ENCODE data around the gene FRMD3. TPM values are rescaled to one million over a fixed set of nuclear protein-coding genes. Genes with fewer than 3 reads are reported as not detected.
"Not testable (repeated sequence)": the region's sequence is repeated elsewhere in the genome, so short reads cannot be mapped to it uniquely, and the experiment has no call there.

Gene FRMD3
- total RNA-seq, 2 donors from 2014 or later = 0.43 to 0.59 TPM

GRCh38 chr9:83544002-83544698 is 5.9 kb upstream of the FRMD3 start:
- H3K9me3 Mint-ChIP-seq = no peaks in the 10 kb centered on the region
- H3K36me3 Mint-ChIP-seq = no peaks in the 10 kb centered on the region
- peaks cover 11 to 21% of the 10 kb centered on the region in 2 donors for H3K27me3 Mint-ChIP-seq
- no peaks in the 10 kb centered on the region for H3K4me1 Mint-ChIP-seq (ENCODE audit: low read depth in 2 of 2)
- H3K27ac Mint-ChIP-seq = no peak overlapping the region
- ATAC-seq (peak; percentile 60 to 68), DNase-seq (ENCODE audit: low spot score) (no peak)
- no peak overlapping the region for H3K4me3 Mint-ChIP-seq

GRCh38 chr9:83538890-83539238 is 663 bp upstream of the FRMD3 start:
- no peak for ATAC-seq

GRCh38 chr9:83537331-83538171 is 650 bp downstream of the FRMD3 start:
- H3K4me1 Mint-ChIP-seq (ENCODE audit: low read depth in 2 of 2) = no peaks in the 10 kb centered on the region
- no peaks in the 10 kb centered on the region for H3K36me3 Mint-ChIP-seq
- no peak overlapping the region for H3K27ac Mint-ChIP-seq
- H3K4me3 Mint-ChIP-seq = no peak overlapping the region
- ATAC-seq (no peak), DNase-seq (ENCODE audit: low spot score) (no peak)
- H3K27me3 Mint-ChIP-seq = peaks cover 29 to 41% of the 10 kb centered on the region in 2 donors
- no peaks in the 10 kb centered on the region for H3K9me3 Mint-ChIP-seq

More at GRCh38 chr9:83538890-83539238, 663 bp upstream of the FRMD3 start:
- Mint-ChIP-seq H3K27me3 (peaks cover 28 to 41% of the 10 kb centered on the region in 2 donors), H3K36me3 (no peaks in the 10 kb centered on the region), H3K27ac (no peak overlapping the region), H3K9me3 (no peaks in the 10 kb centered on the region), H3K4me3 (no peak overlapping the region), H3K4me1 (ENCODE audit: low read depth in 2 of 2) (no peaks in the 10 kb centered on the region)
- no peak for DNase-seq (ENCODE audit: low spot score)

GRCh38 chr9:83536332-83536731 is 1.9 kb downstream of the FRMD3 start:
- Mint-ChIP-seq H3K4me3 (no peak overlapping the region), H3K4me1 (ENCODE audit: low read depth in 2 of 2) (no peaks in the 10 kb centered on the region), H3K36me3 (no peaks in the 10 kb centered on the region), H3K27me3 (peaks cover 32 to 39% of the 10 kb centered on the region in 2 donors), H3K27ac (no peak overlapping the region), H3K9me3 (no peaks in the 10 kb centered on the region)
- ATAC-seq = no peak
- no peak for DNase-seq (ENCODE audit: low spot score)

- Mint-ChIP-seq H3K9me3 (no peaks in the 10 kb centered on the region), H3K27me3 (peaks cover 27 to 35% of the 10 kb centered on the region in 2 donors), H3K36me3 (no peaks in the 10 kb centered on the region), H3K4me3 (no peak overlapping the region), H3K27ac (no peak overlapping the region), H3K4me1 (ENCODE audit: low read depth in 2 of 2) (no peaks in the 10 kb centered on the region)
- DNase-seq (ENCODE audit: low spot score) (no peak), ATAC-seq (no peak)
Measured at GRCh38 chr9:83535736-83536135, 2.5 kb downstream of the FRMD3 start.

- Mint-ChIP-seq H3K9me3 (no peaks in the 10 kb centered on the region), H3K4me3 (no peak overlapping the region), H3K36me3 (no peaks in the 10 kb centered on the region), H3K27ac (no peak overlapping the region), H3K27me3 (peaks cover 14 to 21% of the 10 kb centered on the region in 2 donors), H3K4me1 (ENCODE audit: low read depth in 2 of 2) (no peaks in the 10 kb centered on the region)
- no peak for ATAC-seq
- no peak for DNase-seq (ENCODE audit: low spot score)
Measured at GRCh38 chr9:83533296-83533695, 4.9 kb downstream of the FRMD3 start.

GRCh38 chr9:83526901-83527300 is 11.3 kb downstream of the FRMD3 start:
- Mint-ChIP-seq H3K27ac (no peak overlapping the region), H3K9me3 (no peaks in the 10 kb centered on the region), H3K27me3 (peaks cover 13% of the 10 kb centered on the region in 2 donors), H3K4me3 (no peak overlapping the region), H3K36me3 (no peaks in the 10 kb centered on the region), H3K4me1 (ENCODE audit: low read depth in 2 of 2) (no peaks in the 10 kb centered on the region)
- DNase-seq (ENCODE audit: low spot score) (no peak), ATAC-seq (no peak)

- Mint-ChIP-seq H3K36me3 (no peaks in the 10 kb centered on the region), H3K4me3 (no peak overlapping the region), H3K27me3 (peaks cover 13% of the 10 kb centered on the region in 2 donors), H3K27ac (no peak overlapping the region), H3K9me3 (no peaks in the 10 kb centered on the region), H3K4me1 (ENCODE audit: low read depth in 2 of 2) (no peaks in the 10 kb centered on the region)
- DNase-seq (ENCODE audit: low spot score) (no peak), ATAC-seq (no peak)
Measured at GRCh38 chr9:83526211-83526610, 12.0 kb downstream of the FRMD3 start.

GRCh38 chr9:83523684-83524083 is 14.5 kb downstream of the FRMD3 start:
- peaks cover 3% of the 10 kb centered on the region for H3K9me3 Mint-ChIP-seq
- peaks cover 9 to 13% of the 10 kb centered on the region in 2 donors for H3K27me3 Mint-ChIP-seq
- ATAC-seq (no peak), DNase-seq (ENCODE audit: low spot score) (no peak)
- no peaks in the 10 kb centered on the region for H3K4me1 Mint-ChIP-seq (ENCODE audit: low read depth in 2 of 2)
- no peak overlapping the region for H3K27ac Mint-ChIP-seq
- H3K36me3 Mint-ChIP-seq = no peaks in the 10 kb centered on the region
- no peak overlapping the region for H3K4me3 Mint-ChIP-seq

- ATAC-seq = no peak
- peaks cover 17 to 25% of the 10 kb centered on the region in 2 donors for H3K27me3 Mint-ChIP-seq
- H3K27ac Mint-ChIP-seq = no peak overlapping the region
- H3K4me1 Mint-ChIP-seq (ENCODE audit: low read depth in 2 of 2) = no peaks in the 10 kb centered on the region
- peaks cover 3% of the 10 kb centered on the region for H3K9me3 Mint-ChIP-seq
- DNase-seq (ENCODE audit: low spot score) = no peak
- H3K36me3 Mint-ChIP-seq = peaks cover 5% of the 10 kb centered on the region
- H3K4me3 Mint-ChIP-seq = no peak overlapping the region
Measured at GRCh38 chr9:83521411-83521810, 16.8 kb downstream of the FRMD3 start.

- Mint-ChIP-seq H3K27ac (no peak overlapping the region), H3K36me3 (peaks cover 5% of the 10 kb centered on the region), H3K4me1 (ENCODE audit: low read depth in 2 of 2) (no peaks in the 10 kb centered on the region), H3K9me3 (peaks cover 3% of the 10 kb centered on the region), H3K27me3 (peaks cover 15 to 25% of the 10 kb centered on the region in 2 donors), H3K4me3 (no peak overlapping the region)
- ATAC-seq (no peak), DNase-seq (ENCODE audit: low spot score) (no peak)
Measured at GRCh38 chr9:83521011-83521410, 17.2 kb downstream of the FRMD3 start.

- peaks cover 15 to 26% of the 10 kb centered on the region in 2 donors for H3K27me3 Mint-ChIP-seq
- DNase-seq (ENCODE audit: low spot score) = no peak
- H3K4me1 Mint-ChIP-seq (ENCODE audit: low read depth in 2 of 2) = no peaks in the 10 kb centered on the region
- H3K9me3 Mint-ChIP-seq = peaks cover 3% of the 10 kb centered on the region
- H3K36me3 Mint-ChIP-seq = peaks cover 5% of the 10 kb centered on the region
- no peak for ATAC-seq
- no peak overlapping the region for H3K27ac Mint-ChIP-seq
- no peak overlapping the region for H3K4me3 Mint-ChIP-seq
Measured at GRCh38 chr9:83520292-83520691, 17.9 kb downstream of the FRMD3 start.

GRCh38 chr9:83517980-83518379 is 20.2 kb downstream of the FRMD3 start:
- not testable (repeated sequence) for H3K27ac Mint-ChIP-seq; ATAC-seq; H3K4me3 Mint-ChIP-seq; H3K36me3 Mint-ChIP-seq; H3K9me3 Mint-ChIP-seq; DNase-seq (ENCODE audit: low spot score); H3K4me1 Mint-ChIP-seq (ENCODE audit: low read depth in 2 of 2)
- H3K27me3 Mint-ChIP-seq = peaks cover 16 to 35% of the 10 kb centered on the region in 2 donors

GRCh38 chr9:83514767-83515166 is 23.4 kb downstream of the FRMD3 start:
- Mint-ChIP-seq H3K4me1 (ENCODE audit: low read depth in 2 of 2) (peaks cover 0 to 2% of the 10 kb centered on the region in 2 donors), H3K27ac (no peak overlapping the region), H3K9me3 (peaks cover 2% of the 10 kb centered on the region), H3K27me3 (peaks cover 14 to 35% of the 10 kb centered on the region in 2 donors), H3K4me3 (no peak overlapping the region), H3K36me3 (peaks cover 5% of the 10 kb centered on the region)
- ATAC-seq = no peak
- DNase-seq (ENCODE audit: low spot score) = no peak

Data from natural killer cell treated with Interleukin-12 subunit alpha and Interleukin-12 subunit beta and Interleukin-15 and Interleukin-18, amount 100 ng/mL, for 72 hours (primary cell).